HG03565 (cell line): Measurements from ENCODE around the gene MEGF8.

Experiments
- ATAC-seq: cut with Tn5 transposase; IDR thresholded peaks from one replicate; pipeline ENCODE4 v1.9.1; 2021; ENCODE audit warnings: mild to moderate bottlenecking, moderate library complexity; ENCODE audit not compliant: unreplicated experiment

Gene MEGF8

GRCh38 chr19:42325308-42325895 lies at the start of gene MEGF8:
MEGF8 (plus strand) TSS chr19:42325635; CDS start chr19:42326244, 609 bp downstream.
- peak; percentile 91 for ATAC-seq

GRCh38 chr19:42276284-42276683 lies 49.2 kb upstream of the MEGF8 start:
- no peak for ATAC-seq

GRCh38 chr19:42276821-42277220 lies 48.6 kb upstream of the MEGF8 start:
- ATAC-seq: no peak

GRCh38 chr19:42277821-42278451 lies 47.5 kb upstream of the MEGF8 start:
- ATAC-seq: no peak

GRCh38 chr19:42278452-42279154 lies 46.8 kb upstream of the MEGF8 start:
- ATAC-seq: no peak

- no peak for ATAC-seq
Observed at GRCh38 chr19:42279155-42279901, 46.1 kb upstream of the MEGF8 start.

- ATAC-seq: no peak
Observed at GRCh38 chr19:42279902-42280814, 45.3 kb upstream of the MEGF8 start.

GRCh38 chr19:42280815-42281145 lies 44.7 kb upstream of the MEGF8 start:
- no peak for ATAC-seq

- no peak for ATAC-seq
Observed at GRCh38 chr19:42281146-42281826, 44.1 kb upstream of the MEGF8 start.

GRCh38 chr19:42281827-42282762 lies 43.3 kb upstream of the MEGF8 start:
- no peak for ATAC-seq

- no peak for ATAC-seq
Observed at GRCh38 chr19:42282819-42283187, 42.6 kb upstream of the MEGF8 start.

GRCh38 chr19:42283188-42284065 lies 42.0 kb upstream of the MEGF8 start:
- ATAC-seq: peak; percentile 34

GRCh38 chr19:42284066-42284501 lies 41.4 kb upstream of the MEGF8 start:
- peak; percentile 24 for ATAC-seq

- no peak for ATAC-seq
Observed at GRCh38 chr19:42284591-42285341, 40.7 kb upstream of the MEGF8 start.

GRCh38 chr19:42285541-42285941 lies 39.9 kb upstream of the MEGF8 start:
- ATAC-seq: no peak

- no peak for ATAC-seq
Observed at GRCh38 chr19:42285988-42286348, 39.5 kb upstream of the MEGF8 start.

GRCh38 chr19:42286349-42287016 lies 39.0 kb upstream of the MEGF8 start:
- no peak for ATAC-seq
